Fibroblast of pulmonary artery (primary cell): ENCODE results near the gene MAN2A2.

Source experiments
- DNase-seq: peaks from one replicate; pipeline ENCODE4 v3.0.0-alpha.2; 2010; ENCODE audit warnings: low read depth
- H3K4me3 ChIP-seq: replicated peaks from 2 replicates; pipeline ENCODE4 v1.5.1; 2011; ENCODE audit warnings: low read depth, mild to moderate bottlenecking, control low read depth, low read length, moderate library complexity
- TF ChIP-seq, protein P1 (sequence below): IDR thresholded peaks from 2 replicates; pipeline ENCODE4 v1.5.1; 2011; ENCODE audit warnings: mild to moderate bottlenecking, control low read depth, low read length, inconsistent platforms; ENCODE audit errors: missing control alignments

The MAN2A2 gene

DNA sequence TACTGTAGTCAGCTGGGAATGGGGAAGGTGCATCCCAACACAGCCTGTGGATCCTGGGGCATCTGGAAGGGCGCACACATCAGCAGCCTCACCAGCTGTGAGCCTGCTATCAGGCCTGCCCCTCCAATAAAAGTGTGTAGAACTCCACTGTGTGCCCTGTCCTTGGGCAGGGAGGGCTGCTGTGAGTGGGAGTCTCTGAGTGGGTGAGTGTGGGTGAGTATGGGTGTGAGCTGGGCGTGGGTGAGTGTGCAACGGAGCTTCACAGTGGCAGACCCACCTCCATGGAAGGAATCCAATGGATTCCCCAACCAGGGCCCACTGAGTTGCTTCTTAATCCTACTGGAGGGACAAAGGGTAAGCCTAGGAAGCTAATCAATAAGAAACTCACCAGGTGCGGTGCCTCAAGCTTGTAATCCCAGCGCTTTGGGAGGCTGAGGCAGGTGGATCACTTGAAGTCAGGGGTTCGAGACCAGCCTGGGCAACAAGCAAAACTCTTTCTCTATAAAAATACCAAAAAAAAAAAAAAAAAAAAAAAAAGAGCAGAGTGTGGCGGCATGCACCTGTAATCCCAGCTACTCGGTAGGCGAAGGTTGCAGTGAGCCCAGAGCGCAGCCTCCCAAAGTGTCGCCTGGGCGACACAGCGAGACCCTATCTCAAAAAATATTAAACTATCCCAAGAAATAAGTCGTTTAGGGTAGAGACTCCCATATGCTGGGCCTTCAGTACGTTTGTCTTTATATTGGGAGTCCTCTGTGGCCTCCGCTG, 51.0 kb downstream of the MAN2A2 start:
- TF ChIP-seq, protein P1, sequence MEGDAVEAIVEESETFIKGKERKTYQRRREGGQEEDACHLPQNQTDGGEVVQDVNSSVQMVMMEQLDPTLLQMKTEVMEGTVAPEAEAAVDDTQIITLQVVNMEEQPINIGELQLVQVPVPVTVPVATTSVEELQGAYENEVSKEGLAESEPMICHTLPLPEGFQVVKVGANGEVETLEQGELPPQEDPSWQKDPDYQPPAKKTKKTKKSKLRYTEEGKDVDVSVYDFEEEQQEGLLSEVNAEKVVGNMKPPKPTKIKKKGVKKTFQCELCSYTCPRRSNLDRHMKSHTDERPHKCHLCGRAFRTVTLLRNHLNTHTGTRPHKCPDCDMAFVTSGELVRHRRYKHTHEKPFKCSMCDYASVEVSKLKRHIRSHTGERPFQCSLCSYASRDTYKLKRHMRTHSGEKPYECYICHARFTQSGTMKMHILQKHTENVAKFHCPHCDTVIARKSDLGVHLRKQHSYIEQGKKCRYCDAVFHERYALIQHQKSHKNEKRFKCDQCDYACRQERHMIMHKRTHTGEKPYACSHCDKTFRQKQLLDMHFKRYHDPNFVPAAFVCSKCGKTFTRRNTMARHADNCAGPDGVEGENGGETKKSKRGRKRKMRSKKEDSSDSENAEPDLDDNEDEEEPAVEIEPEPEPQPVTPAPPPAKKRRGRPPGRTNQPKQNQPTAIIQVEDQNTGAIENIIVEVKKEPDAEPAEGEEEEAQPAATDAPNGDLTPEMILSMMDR, result no peak
- H3K4me3 ChIP-seq, result peak overlapping the region; percentile 89
- DNase-seq, result no peak

DNA sequence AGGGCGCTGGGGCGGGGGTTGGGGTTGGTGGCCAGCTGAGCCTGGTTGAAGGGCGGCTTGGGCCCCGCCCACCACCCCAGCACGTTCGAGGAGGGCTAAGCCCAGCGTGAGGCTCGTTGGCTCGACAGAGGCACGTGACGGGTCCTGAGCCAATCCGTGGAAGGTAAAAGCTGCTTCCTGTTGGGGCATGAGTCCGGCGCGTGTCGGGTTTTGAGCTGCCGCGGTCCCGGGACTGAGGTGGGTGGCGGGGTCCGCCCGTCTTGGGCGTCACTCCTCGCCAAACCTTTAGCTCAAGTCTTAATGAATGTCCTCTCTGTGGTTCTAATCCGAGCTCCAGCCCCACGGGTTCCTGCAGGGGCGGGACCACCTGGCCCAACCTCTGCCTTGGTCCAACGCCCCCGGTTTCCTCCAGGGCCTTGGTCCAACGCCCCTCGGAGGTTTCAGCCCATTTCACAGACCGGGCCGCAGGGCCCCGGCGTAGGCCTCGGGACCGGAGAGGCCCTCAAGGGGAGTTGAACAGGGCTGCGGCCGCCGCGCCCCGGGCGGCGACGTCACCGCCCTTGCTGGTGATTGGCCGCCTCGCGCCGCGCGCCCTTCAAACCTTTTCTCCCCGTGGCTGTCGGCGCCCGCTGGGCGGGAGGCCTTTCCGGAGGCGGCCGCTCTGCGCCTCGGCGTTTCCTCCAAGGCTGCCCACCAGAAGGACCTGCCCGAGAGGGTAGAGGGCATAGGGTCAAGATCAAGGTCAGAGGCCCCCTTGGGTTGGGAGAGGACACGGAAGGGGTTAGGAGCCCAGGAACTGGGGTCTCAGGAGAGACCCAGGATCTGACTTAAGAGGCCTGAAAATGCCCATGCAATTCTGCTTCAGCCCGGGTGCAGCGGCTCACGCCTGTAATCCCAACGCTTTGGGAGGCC, 51.9 kb downstream of the MAN2A2 start, which contains the start of gene RCCD1:
Gene RCCD1 (plus strand): TSS at position 173 of the 912 bp plus-strand sequence. CDS start 1,851 bp downstream, outside the sequence.
- TF ChIP-seq, protein P1, result no peak

GRCh38 chr15:90955624-90956273, 52.6 kb downstream of the MAN2A2 start:
- no peak for DNase-seq
- TF ChIP-seq, protein P1, result no peak
- peak overlapping the region; percentile 89 for H3K4me3 ChIP-seq

More for the DNA sequence above, 51.9 kb downstream of the MAN2A2 start, which contains the start of gene RCCD1:
- peak within 1 kb of the TSS; percentile 89 for H3K4me3 ChIP-seq
- peak; percentile 95 for DNase-seq

- TF ChIP-seq, protein P1, result peak; percentile 48
- DNase-seq, result peak; percentile 74
- peak overlapping the region; percentile 63 for H3K4me3 ChIP-seq
These were observed 53.4 kb downstream of the MAN2A2 start for GRCh38 chr15:90956274-90957030.

GRCh38 chr15:90957031-90957790, 54.1 kb downstream of the MAN2A2 start:
- DNase-seq, result peak; percentile 26
- H3K4me3 ChIP-seq, result peak overlapping the region; percentile 63

More at GRCh38 chr15:90957031-90957790, 54.1 kb downstream of the MAN2A2 start:
- TF ChIP-seq, protein P1, result no peak
